ENCODE measurements around the gene TGM4.

TGM4 gene

GRCh38 chr3:44923632-44924456 is 49.4 kb downstream of the TGM4 start:
- Histone ChIP-seq H3K36me3 (peaks cover 97% of the 10 kb centered on the region), H3K4me3 (ENCODE audit: low read depth in 1 of 2, low read length in 1 of 2) (no peak overlapping the region), H3K27me3 (no peaks in the 10 kb centered on the region), H3K9me3 (no peaks in the 10 kb centered on the region), H3K4me1 (ENCODE audit: control insufficient read depth in 1 of 2, insufficient read depth in 1 of 2, low read depth in 1 of 2, low read length in 1 of 2) (no peaks in the 10 kb centered on the region), H3K27ac (peak overlapping the region; percentile 24)
- no peak for TF ChIP-seq CTCF (IDR thresholded peaks at IDR 0.05)

GRCh38 chr3:44924457-44925084 is 50.2 kb downstream of the TGM4 start:
- H3K27me3 ChIP-seq: no peaks in the 10 kb centered on the region
- H3K36me3 ChIP-seq: peaks cover 97% of the 10 kb centered on the region
- H3K4me1 ChIP-seq (ENCODE audit: control insufficient read depth in 1 of 2, insufficient read depth in 1 of 2, low read depth in 1 of 2, low read length in 1 of 2): no peaks in the 10 kb centered on the region
- no peak overlapping the region for H3K27ac ChIP-seq
- H3K9me3 ChIP-seq: no peaks in the 10 kb centered on the region
- no peak for TF ChIP-seq CTCF (IDR thresholded peaks at IDR 0.05)
- H3K4me3 ChIP-seq (ENCODE audit: low read depth in 1 of 2, low read length in 1 of 2): no peak overlapping the region

- Histone ChIP-seq H3K4me3 (ENCODE audit: low read depth in 1 of 2, low read length in 1 of 2) (no peak overlapping the region), H3K27ac (no peak overlapping the region), H3K27me3 (no peaks in the 10 kb centered on the region), H3K36me3 (peaks cover 97% of the 10 kb centered on the region), H3K9me3 (no peaks in the 10 kb centered on the region), H3K4me1 (ENCODE audit: control insufficient read depth in 1 of 2, insufficient read depth in 1 of 2, low read depth in 1 of 2, low read length in 1 of 2) (no peaks in the 10 kb centered on the region)
- TF ChIP-seq CTCF (IDR thresholded peaks at IDR 0.05): no peak
Observed at GRCh38 chr3:44926172-44926571, 51.8 kb downstream of the TGM4 start.

GRCh38 chr3:44926921-44927320 is 52.5 kb downstream of the TGM4 start:
- Histone ChIP-seq H3K9me3 (no peaks in the 10 kb centered on the region), H3K4me3 (ENCODE audit: low read depth in 1 of 2, low read length in 1 of 2) (no peak overlapping the region), H3K27ac (no peak overlapping the region), H3K4me1 (ENCODE audit: control insufficient read depth in 1 of 2, insufficient read depth in 1 of 2, low read depth in 1 of 2, low read length in 1 of 2) (no peaks in the 10 kb centered on the region), H3K36me3 (peaks cover 97% of the 10 kb centered on the region), H3K27me3 (no peaks in the 10 kb centered on the region)
- no peak for TF ChIP-seq CTCF (IDR thresholded peaks at IDR 0.05)

GRCh38 chr3:44927371-44927770 is 53.0 kb downstream of the TGM4 start:
- no peak overlapping the region for H3K4me3 ChIP-seq (ENCODE audit: low read depth in 1 of 2, low read length in 1 of 2)
- peaks cover 97% of the 10 kb centered on the region for H3K36me3 ChIP-seq

More at GRCh38 chr3:44927371-44927770, 53.0 kb downstream of the TGM4 start:
- no peaks in the 10 kb centered on the region for H3K4me1 ChIP-seq (ENCODE audit: control insufficient read depth in 1 of 2, insufficient read depth in 1 of 2, low read depth in 1 of 2, low read length in 1 of 2)
- no peaks in the 10 kb centered on the region for H3K9me3 ChIP-seq
- H3K27ac ChIP-seq: no peak overlapping the region
- no peak for TF ChIP-seq CTCF (IDR thresholded peaks at IDR 0.05)
- no peaks in the 10 kb centered on the region for H3K27me3 ChIP-seq
